OCI-LY7 (cell line): ENCODE data around the gene CCT8. TPM values are rescaled to one million over a fixed set of nuclear protein-coding genes. Genes with fewer than 3 reads are reported as not detected.

Experiments used
- BruUV-seq: library from RNA; stranded (reverse); fragments of 400-500 nt; replicated peaks from 2 replicates; lab custom pipeline; 2021; lab: Mats Ljungman, UMichigan
- CTCF ChIA-PET: fragments of 300-600 bp; sonication (Branson Sonifier 250); formaldehyde crosslinking; loops from one replicate; lab custom pipeline; 2022; ENCODE audit warnings: antibody characterized with exemption; ENCODE audit not compliant: unreplicated experiment; lab: Charles Lee
- POLR2A ChIA-PET: fragments of 300-600 bp; sonication (Branson Sonifier 250); formaldehyde crosslinking; loops from one replicate; lab custom pipeline; 2022; ENCODE audit warnings: antibody characterized with exemption; lab: Charles Lee
- DNase-seq: peaks from one replicate; pipeline ENCODE4 v3.0.0-alpha.2; 2015; ENCODE audit warnings: low spot score
- H2AFZ ChIP-seq: fragments of 200-600 bp; sonication (generic), shearing (Covaris generic); 2 replicates; pipeline ENCODE4 v1.6.1; 2014; ENCODE audit warnings: mild to moderate bottlenecking, antibody characterized with exemption, low read length, moderate library complexity
- H3K27ac ChIP-seq: fragments of 200-600 bp; sonication (generic); 2 replicates; pipeline ENCODE4 v1.5.1; 2014; ENCODE audit warnings: mixed run types, low read depth, mild to moderate bottlenecking, moderate library complexity, low read length, inconsistent platforms; ENCODE audit not compliant: poor library complexity, severe bottlenecking
- H3K36me3 ChIP-seq: fragments of 200-600 bp; sonication (generic); 2 replicates; pipeline ENCODE4 v1.6.1; 2014; ENCODE audit warnings: mild to moderate bottlenecking, antibody characterized with exemption, low read length, moderate library complexity, mixed read lengths; ENCODE audit not compliant: insufficient read depth
- H3K4me1 ChIP-seq: fragments of 200-600 bp; sonication (generic); 2 replicates; pipeline ENCODE4 v1.5.1; 2014; ENCODE audit warnings: mild to moderate bottlenecking, low read length; ENCODE audit not compliant: insufficient read depth, poor library complexity, severe bottlenecking
- H3K4me2 ChIP-seq: fragments of 200-600 bp; sonication (generic); 2 replicates; pipeline ENCODE4 v1.6.1; 2014; ENCODE audit warnings: mild to moderate bottlenecking, low read length
- H3K4me3 ChIP-seq: fragments of 200-600 bp; sonication (generic); 2 replicates; pipeline ENCODE4 v1.5.1; 2014; ENCODE audit warnings: mild to moderate bottlenecking, low read depth, low read length; ENCODE audit not compliant: poor library complexity, severe bottlenecking
- H3K79me2 ChIP-seq: fragments of 200-600 bp; sonication (generic); 2 replicates; pipeline ENCODE4 v1.6.1; 2016; ENCODE audit warnings: low read depth, mild to moderate bottlenecking, low read length, moderate library complexity, mixed read lengths; ENCODE audit not compliant: insufficient read depth
- H3K9me2 ChIP-seq: fragments of 200-600 bp; sonication (generic); 2 replicates; pipeline ENCODE4 v1.6.1; 2016; ENCODE audit warnings: mild to moderate bottlenecking, low read length, mixed read lengths; ENCODE audit not compliant: insufficient read depth
- H3K9me3 ChIP-seq: fragments of 200-600 bp; sonication (generic); 2 replicates; pipeline ENCODE4 v1.6.1; 2014; ENCODE audit warnings: mild to moderate bottlenecking, mixed run types, low read length, mixed read lengths
- H4K20me1 ChIP-seq: fragments of 200-600 bp; sonication (generic); 2 replicates; pipeline ENCODE4 v1.6.1; 2014; ENCODE audit warnings: mild to moderate bottlenecking, antibody characterized with exemption, low read length, moderate library complexity, mixed read lengths; ENCODE audit not compliant: insufficient read depth
- EZH2phosphoT487 ChIP-seq: fragments of 200-600 bp; sonication (generic); IDR thresholded peaks from 2 replicates; pipeline ENCODE4 v1.6.1; 2018; ENCODE audit warnings: low read depth, borderline replicate concordance, mild to moderate bottlenecking, mixed run types, antibody characterized with exemption, low read length, moderate library complexity, mixed read lengths
- intact Hi-C: fragments of 100-400 bp; cut with micrococcal nuclease; formaldehyde crosslinking; loops from one replicate; pipeline ENCODE4 v1.10.0; 2022; ENCODE audit not compliant: unreplicated experiment
- total RNA-seq, 2 experiments: library from RNA; depleted of rRNA in 1 of 2; stranded (reverse); fragments of >200 nt in 1 of 2; shearing (Covaris generic) in 1 of 2; gene quantifications; 2 replicates each; pipeline ENCODE4 v1.2.3, GENCODE V29; 2014 to 2022
- TF ChIP-seq, protein P1 (sequence below): fragments of 200-600 bp; sonication (generic); conservative IDR thresholded peaks from 2 replicates; pipeline ENCODE4 v1.5.1; 2014; ENCODE audit warnings: mild to moderate bottlenecking, antibody characterized with exemption, low read length, moderate library complexity, mixed read lengths

CCT8 gene
- total RNA-seq, 2 experiments from 2014 or later = 229 to 375 TPM

DNA sequence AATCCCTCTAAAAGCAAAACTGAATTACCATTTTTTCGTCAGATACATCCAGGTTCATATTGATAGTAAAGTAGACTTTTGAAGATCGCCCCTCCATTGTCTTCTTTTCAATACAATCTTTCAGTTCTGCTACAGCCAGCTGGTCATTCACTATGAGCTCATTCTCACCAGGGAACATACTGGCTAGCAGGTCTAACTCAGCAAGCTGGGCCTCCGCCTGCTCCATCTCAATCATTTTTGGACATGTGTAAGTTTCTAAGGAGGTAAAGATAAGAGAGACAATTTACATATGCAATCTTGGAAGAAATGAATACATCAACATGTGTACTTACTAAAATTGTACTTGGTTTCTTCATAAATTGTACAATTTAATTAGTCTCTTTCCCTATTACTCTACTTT, 65.1 kb downstream of the CCT8 start:
- Histone ChIP-seq H2AFZ (no peak overlapping the region), H3K36me3 (peaks cover 38% of the 10 kb centered on the region), H3K4me2 (no peak overlapping the region), H3K4me1 (peaks cover 4% of the 10 kb centered on the region), H3K27ac (no peak overlapping the region), H4K20me1 (no peaks in the 10 kb centered on the region), H3K79me2 (peaks cover 6% of the 10 kb centered on the region; the same call in 1 of the 2 replicates), H3K4me3 (no peak overlapping the region), H3K9me3 (no peaks in the 10 kb centered on the region), H3K9me2 (no peaks in the 10 kb centered on the region)
- no peak for TF ChIP-seq EZH2phosphoT487
- TF ChIP-seq, protein P1, sequence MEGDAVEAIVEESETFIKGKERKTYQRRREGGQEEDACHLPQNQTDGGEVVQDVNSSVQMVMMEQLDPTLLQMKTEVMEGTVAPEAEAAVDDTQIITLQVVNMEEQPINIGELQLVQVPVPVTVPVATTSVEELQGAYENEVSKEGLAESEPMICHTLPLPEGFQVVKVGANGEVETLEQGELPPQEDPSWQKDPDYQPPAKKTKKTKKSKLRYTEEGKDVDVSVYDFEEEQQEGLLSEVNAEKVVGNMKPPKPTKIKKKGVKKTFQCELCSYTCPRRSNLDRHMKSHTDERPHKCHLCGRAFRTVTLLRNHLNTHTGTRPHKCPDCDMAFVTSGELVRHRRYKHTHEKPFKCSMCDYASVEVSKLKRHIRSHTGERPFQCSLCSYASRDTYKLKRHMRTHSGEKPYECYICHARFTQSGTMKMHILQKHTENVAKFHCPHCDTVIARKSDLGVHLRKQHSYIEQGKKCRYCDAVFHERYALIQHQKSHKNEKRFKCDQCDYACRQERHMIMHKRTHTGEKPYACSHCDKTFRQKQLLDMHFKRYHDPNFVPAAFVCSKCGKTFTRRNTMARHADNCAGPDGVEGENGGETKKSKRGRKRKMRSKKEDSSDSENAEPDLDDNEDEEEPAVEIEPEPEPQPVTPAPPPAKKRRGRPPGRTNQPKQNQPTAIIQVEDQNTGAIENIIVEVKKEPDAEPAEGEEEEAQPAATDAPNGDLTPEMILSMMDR = no peak
- intact Hi-C loops = no loop called here
- DNase-seq = no peak
- BruUV-seq = no TSS peak
- ChIA-PET POLR2A (interaction anchor here (1.4 to 2.1 kb wide), 2 partner anchors 10 to 14 kb away, joined by 4 to 10 read pairs; partner anchors contain the start of gene RWDD2B), CTCF (no interaction called here)

DNA sequence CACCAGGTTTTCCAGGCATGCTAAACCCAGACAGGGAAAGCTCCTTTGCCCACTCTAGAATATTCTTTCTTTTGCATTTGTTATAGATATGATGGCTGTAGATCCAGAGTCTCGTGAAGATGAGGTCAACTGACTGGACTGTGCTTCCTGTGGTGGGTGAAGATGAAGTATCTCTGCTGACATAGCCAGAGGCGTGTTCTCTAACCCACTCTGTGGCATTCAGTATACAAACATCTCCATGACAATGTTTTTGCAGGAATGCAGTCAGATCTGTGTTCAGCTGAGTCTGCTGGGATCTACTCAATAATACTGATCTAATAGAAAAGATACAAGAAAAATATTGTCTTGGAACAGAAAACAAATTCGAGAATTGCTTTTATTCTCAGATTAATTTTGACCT, 65.6 kb downstream of the CCT8 start:
- ChIA-PET CTCF (no interaction called here), POLR2A (interaction anchor here (1.4 to 2.1 kb wide), 2 partner anchors 10 to 14 kb away, joined by 4 to 10 read pairs; partner anchors contain the start of gene RWDD2B)
- H2AFZ ChIP-seq = no peak overlapping the region
- no peaks in the 10 kb centered on the region for H3K9me3 ChIP-seq
- H3K4me3 ChIP-seq = no peak overlapping the region
- peaks cover 38% of the 10 kb centered on the region for H3K36me3 ChIP-seq
- DNase-seq = no peak
- H3K4me2 ChIP-seq = no peak overlapping the region
- no peaks in the 10 kb centered on the region for H4K20me1 ChIP-seq
- no peak overlapping the region for H3K27ac ChIP-seq
- BruUV-seq = no TSS peak
- H3K4me1 ChIP-seq = peaks cover 5% of the 10 kb centered on the region
- H3K9me2 ChIP-seq = no peaks in the 10 kb centered on the region
- H3K79me2 ChIP-seq = peaks cover 8% of the 10 kb centered on the region; the same call in 1 of the 2 replicates
- intact Hi-C loops = no loop called here
- no peak for TF ChIP-seq EZH2phosphoT487
- TF ChIP-seq, protein P1 = no peak

DNA sequence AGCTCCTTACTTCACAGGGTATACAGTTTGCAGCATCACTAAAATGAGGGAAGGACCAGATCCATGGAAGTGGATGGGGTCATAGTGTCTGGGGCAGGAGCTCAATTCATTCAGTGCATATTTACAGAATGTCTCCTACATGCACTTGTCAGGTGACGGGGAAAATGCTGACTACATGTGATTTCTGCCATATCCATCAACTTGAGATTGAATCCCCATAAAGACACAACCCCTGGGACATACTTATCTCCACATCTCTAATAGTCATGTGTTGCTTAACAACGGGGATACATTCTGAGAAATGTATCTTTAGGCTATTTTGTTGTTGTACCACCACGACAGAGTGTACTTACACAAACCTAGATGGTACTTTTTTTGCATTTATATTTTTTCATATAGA, 66.3 kb downstream of the CCT8 start:
- Histone ChIP-seq H3K4me2 (no peak overlapping the region), H4K20me1 (no peaks in the 10 kb centered on the region), H3K36me3 (peaks cover 38% of the 10 kb centered on the region), H3K27ac (no peak overlapping the region), H3K4me3 (no peak overlapping the region), H3K9me3 (no peaks in the 10 kb centered on the region), H3K4me1 (peaks cover 5% of the 10 kb centered on the region), H2AFZ (no peak overlapping the region), H3K9me2 (no peaks in the 10 kb centered on the region), H3K79me2 (peaks cover 8% of the 10 kb centered on the region; the same call in 1 of the 2 replicates)
- POLR2A ChIA-PET = interaction anchor here (5.0 kb wide), 1 partner anchor 11 kb away, joined by 71 read pairs; the partner anchor contains the start of gene RWDD2B
- intact Hi-C loops = no loop called here
- no TSS peak for BruUV-seq
- TF ChIP-seq, protein P1 = no peak
- TF ChIP-seq EZH2phosphoT487 = no peak
- DNase-seq = no peak
- CTCF ChIA-PET = no interaction called here
